Superior temporal gyrus (tissue), 1 donor: ENCODE results near the gene GNAZ.
A peak's percentile ranks its signal among the peaks of the same experiment; 100 is the strongest.

Experiments used
- DNase-seq: peaks from one replicate; pipeline ENCODE4 v3.0.0-alpha.2; 2016; ENCODE audit errors: extremely low spot score

Gene GNAZ

GRCh38 chr22:23076896-23077572 is 6.7 kb downstream of the GNAZ start:
- DNase-seq = no peak

GRCh38 chr22:23077627-23078461 is 7.5 kb downstream of the GNAZ start:
- no peak for DNase-seq

GRCh38 chr22:23078462-23078787 is 8.1 kb downstream of the GNAZ start:
- DNase-seq = no peak

- DNase-seq = no peak
These were observed 9.0 kb downstream of the GNAZ start for GRCh38 chr22:23079240-23079768.

- peak; percentile 15 for DNase-seq
These were observed 9.6 kb downstream of the GNAZ start for GRCh38 chr22:23079814-23080521.

- DNase-seq = peak; percentile 70
These were observed 10.4 kb downstream of the GNAZ start for GRCh38 chr22:23080613-23081290.

- DNase-seq = no peak
These were observed 12.4 kb downstream of the GNAZ start for GRCh38 chr22:23082534-23083314.

- no peak for DNase-seq
These were observed 13.1 kb downstream of the GNAZ start for GRCh38 chr22:23083315-23084021.

- no peak for DNase-seq
These were observed 14.4 kb downstream of the GNAZ start for GRCh38 chr22:23084453-23085350.

- DNase-seq = no peak
These were observed 15.0 kb downstream of the GNAZ start for GRCh38 chr22:23085351-23085671.

- DNase-seq = no peak
These were observed 15.5 kb downstream of the GNAZ start for GRCh38 chr22:23085785-23086184.

GRCh38 chr22:23086263-23086662 is 15.9 kb downstream of the GNAZ start:
- no peak for DNase-seq

GRCh38 chr22:23086787-23087186 is 16.5 kb downstream of the GNAZ start:
- no peak for DNase-seq

GRCh38 chr22:23088199-23088604 is 17.9 kb downstream of the GNAZ start:
- no peak for DNase-seq

- no peak for DNase-seq
These were observed 18.7 kb downstream of the GNAZ start for GRCh38 chr22:23089010-23089409.

- DNase-seq = no peak
These were observed 19.5 kb downstream of the GNAZ start for GRCh38 chr22:23089633-23090456.

GRCh38 chr22:23090457-23090835 is 20.1 kb downstream of the GNAZ start:
- DNase-seq = no peak

GRCh38 chr22:23091760-23092159 is 21.4 kb downstream of the GNAZ start:
- no peak for DNase-seq
